ENCODE measurements around the gene OR8K1. TPM values are rescaled to one million over a fixed set of nuclear protein-coding genes. Genes with fewer than 3 reads are reported as not detected.

OR8K1 gene
- polyA plus RNA-seq = 0.60 TPM in 1 of 2 replicates, not detected in the other
- polyA minus RNA-seq = not detected in 2 replicates

DNA sequence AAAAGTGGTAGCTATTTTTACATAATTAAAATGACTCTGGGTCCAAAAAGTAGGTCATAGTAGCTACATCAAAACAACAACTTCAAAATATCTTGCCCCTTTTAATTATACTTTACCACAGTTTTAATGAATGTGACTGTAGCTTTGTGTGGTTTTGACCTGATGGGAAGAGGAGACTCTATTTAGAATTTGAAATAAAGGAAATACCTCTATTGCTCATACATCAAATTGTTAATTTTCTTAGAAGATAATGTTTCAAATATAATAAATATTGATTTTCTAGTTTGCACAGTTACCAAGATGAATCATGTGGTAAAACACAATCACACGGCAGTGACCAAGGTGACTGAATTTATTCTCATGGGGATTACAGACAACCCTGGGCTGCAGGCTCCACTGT lies at the start of gene OR8K1:
Gene OR8K1, plus strand, starts transcription at position 301 of the 400 bp plus-strand sequence. Its CDS starts 0 bp downstream, at position 301.
- Histone ChIP-seq H3K9me2 (ENCODE audit: insufficient read depth, low read length) (no peaks in the 10 kb centered on the region), H3K36me3 (ENCODE audit: insufficient read depth, low read length) (no peaks in the 10 kb centered on the region), H3K9ac (ENCODE audit: low read length) (no peak within 1 kb of the TSS), H3F3A (ENCODE audit: insufficient read depth, low read length, poor library complexity, severe bottlenecking) (no peaks in the 10 kb centered on the region), H3K4me3 (ENCODE audit: low read length) (no peak within 1 kb of the TSS), H3K27ac (ENCODE audit: low read length) (no peak within 1 kb of the TSS), H3K27me3 (ENCODE audit: insufficient read depth, low read depth, low read length) (no peaks in the 10 kb centered on the region), H3K9me3 (ENCODE audit: low read length) (no peaks in the 10 kb centered on the region), H3K4me2 (ENCODE audit: low read length) (no peak within 1 kb of the TSS), H3K79me2 (replicated peaks; ENCODE audit: insufficient read depth, low read length) (no peaks in the 10 kb centered on the region), H4K20me1 (ENCODE audit: insufficient read depth) (no peaks in the 10 kb centered on the region), H2AFZ (ENCODE audit: low read depth, low read length) (no peak within 1 kb of the TSS)
- TF ChIP-seq, protein P1, sequence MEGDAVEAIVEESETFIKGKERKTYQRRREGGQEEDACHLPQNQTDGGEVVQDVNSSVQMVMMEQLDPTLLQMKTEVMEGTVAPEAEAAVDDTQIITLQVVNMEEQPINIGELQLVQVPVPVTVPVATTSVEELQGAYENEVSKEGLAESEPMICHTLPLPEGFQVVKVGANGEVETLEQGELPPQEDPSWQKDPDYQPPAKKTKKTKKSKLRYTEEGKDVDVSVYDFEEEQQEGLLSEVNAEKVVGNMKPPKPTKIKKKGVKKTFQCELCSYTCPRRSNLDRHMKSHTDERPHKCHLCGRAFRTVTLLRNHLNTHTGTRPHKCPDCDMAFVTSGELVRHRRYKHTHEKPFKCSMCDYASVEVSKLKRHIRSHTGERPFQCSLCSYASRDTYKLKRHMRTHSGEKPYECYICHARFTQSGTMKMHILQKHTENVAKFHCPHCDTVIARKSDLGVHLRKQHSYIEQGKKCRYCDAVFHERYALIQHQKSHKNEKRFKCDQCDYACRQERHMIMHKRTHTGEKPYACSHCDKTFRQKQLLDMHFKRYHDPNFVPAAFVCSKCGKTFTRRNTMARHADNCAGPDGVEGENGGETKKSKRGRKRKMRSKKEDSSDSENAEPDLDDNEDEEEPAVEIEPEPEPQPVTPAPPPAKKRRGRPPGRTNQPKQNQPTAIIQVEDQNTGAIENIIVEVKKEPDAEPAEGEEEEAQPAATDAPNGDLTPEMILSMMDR (IDR thresholded peaks at IDR 0.05; ENCODE audit: poor library complexity, severe bottlenecking) = no peak
- TF ChIP-seq SMC3 (conservative IDR thresholded peaks at IDR 0.05; ENCODE audit: poor library complexity) = no peak
- TF ChIP-seq TAF1 (IDR thresholded peaks at IDR 0.05; ENCODE audit: low read depth) = no peak
- no peak for TF ChIP-seq EP300 (conservative IDR thresholded peaks at IDR 0.05; ENCODE audit: poor library complexity, severe bottlenecking)
- TF ChIP-seq RAD21 (conservative IDR thresholded peaks at IDR 0.05) = no peak
- TF ChIP-seq POLR2AphosphoS5 (IDR thresholded peaks at IDR 0.05) = no peak
- TF ChIP-seq MXI1 (conservative IDR thresholded peaks at IDR 0.05; ENCODE audit: poor library complexity, severe bottlenecking) = no peak
- no peak for TF ChIP-seq EZH2 (IDR thresholded peaks at IDR 0.05; ENCODE audit: borderline replicate concordance, insufficient read depth, low read length, poor library complexity, severe bottlenecking)
- no peak for TF ChIP-seq REST (IDR thresholded peaks at IDR 0.05; ENCODE audit: borderline replicate concordance)

DNA sequence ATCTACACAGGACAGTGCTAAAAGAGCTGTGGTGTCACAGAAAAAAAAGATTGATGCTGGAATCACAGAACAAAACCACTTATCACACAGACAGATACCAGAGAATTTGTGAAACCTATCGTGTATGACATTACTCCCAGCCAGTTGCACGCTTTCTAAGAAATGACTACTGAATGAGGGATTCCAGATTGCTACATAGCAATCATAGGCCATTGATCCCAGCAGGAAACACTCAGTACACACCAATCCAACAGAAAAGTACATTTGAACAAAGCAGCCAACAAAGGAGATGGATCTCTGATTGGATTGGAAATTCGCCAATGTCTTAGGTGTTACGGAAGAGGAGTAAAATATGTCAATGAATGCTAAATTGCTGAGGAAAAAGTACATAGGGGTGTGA lies 48.9 kb upstream of the OR8K1 start:
- no peaks in the 10 kb centered on the region for H3K9me2 ChIP-seq (ENCODE audit: insufficient read depth, low read length)
- H3K9me3 ChIP-seq (ENCODE audit: low read length) = no peaks in the 10 kb centered on the region
- H3K4me2 ChIP-seq (ENCODE audit: low read length) = no peak overlapping the region
- H3K36me3 ChIP-seq (ENCODE audit: insufficient read depth, low read length) = no peaks in the 10 kb centered on the region
- peak overlapping the region; percentile 52 for H3K27ac ChIP-seq (ENCODE audit: low read length)
- no peaks in the 10 kb centered on the region for H3K79me2 ChIP-seq (replicated peaks; ENCODE audit: insufficient read depth, low read length)
- H2AFZ ChIP-seq (ENCODE audit: low read depth, low read length) = no peak overlapping the region
- no peak overlapping the region for H3K9ac ChIP-seq (ENCODE audit: low read length)
- no peaks in the 10 kb centered on the region for H3K27me3 ChIP-seq (ENCODE audit: insufficient read depth, low read depth, low read length)
- no peak for TF ChIP-seq TAF1 (IDR thresholded peaks at IDR 0.05; ENCODE audit: low read depth)
- peak; percentile 77 for TF ChIP-seq EP300 (conservative IDR thresholded peaks at IDR 0.05; ENCODE audit: poor library complexity, severe bottlenecking)
- no peak for TF ChIP-seq RAD21 (conservative IDR thresholded peaks at IDR 0.05)
- TF ChIP-seq, protein P1 (IDR thresholded peaks at IDR 0.05; ENCODE audit: poor library complexity, severe bottlenecking) = no peak
- no peak for TF ChIP-seq SMC3 (conservative IDR thresholded peaks at IDR 0.05; ENCODE audit: poor library complexity)
- no peak for TF ChIP-seq EZH2 (IDR thresholded peaks at IDR 0.05; ENCODE audit: borderline replicate concordance, insufficient read depth, low read length, poor library complexity, severe bottlenecking)
- peak; percentile 94 for TF ChIP-seq POLR2AphosphoS5 (IDR thresholded peaks at IDR 0.05)
- TF ChIP-seq MXI1 (conservative IDR thresholded peaks at IDR 0.05; ENCODE audit: poor library complexity, severe bottlenecking) = peak; percentile 21
- peak; percentile 87 for TF ChIP-seq REST (IDR thresholded peaks at IDR 0.05; ENCODE audit: borderline replicate concordance)
- peak overlapping the region; percentile 12 for H3K4me3 ChIP-seq (ENCODE audit: low read length)
- no peaks in the 10 kb centered on the region for H3F3A ChIP-seq (ENCODE audit: insufficient read depth, low read length, poor library complexity, severe bottlenecking)
- no peaks in the 10 kb centered on the region for H4K20me1 ChIP-seq (ENCODE audit: insufficient read depth)
